Measurements from ENCODE around the gene DCAF11.

DCAF11 gene

DNA sequence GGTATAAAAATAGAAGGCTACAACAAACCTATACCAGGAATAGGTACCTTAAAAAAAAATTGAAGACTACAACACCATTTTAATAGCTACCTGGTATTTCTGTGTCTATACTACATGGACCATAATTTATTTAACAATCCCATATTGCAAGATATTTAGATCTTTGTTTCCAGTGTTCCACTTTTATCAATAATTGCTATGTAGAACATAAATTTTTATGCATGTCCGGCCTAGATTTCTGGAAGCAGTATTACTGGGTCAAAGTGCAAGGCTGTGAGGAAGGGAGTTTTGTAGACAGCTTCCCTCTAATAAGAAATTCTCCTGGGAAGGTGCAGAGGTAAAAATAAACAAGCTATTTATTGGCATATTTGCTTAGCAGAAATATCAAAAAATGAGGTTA lies 4.1 kb upstream of the DCAF11 start:
- in situ Hi-C loops (cut with HindIII; ENCODE audit: low sequenced_read_pairs) = no loop called here
- TF ChIP-seq, protein P1, sequence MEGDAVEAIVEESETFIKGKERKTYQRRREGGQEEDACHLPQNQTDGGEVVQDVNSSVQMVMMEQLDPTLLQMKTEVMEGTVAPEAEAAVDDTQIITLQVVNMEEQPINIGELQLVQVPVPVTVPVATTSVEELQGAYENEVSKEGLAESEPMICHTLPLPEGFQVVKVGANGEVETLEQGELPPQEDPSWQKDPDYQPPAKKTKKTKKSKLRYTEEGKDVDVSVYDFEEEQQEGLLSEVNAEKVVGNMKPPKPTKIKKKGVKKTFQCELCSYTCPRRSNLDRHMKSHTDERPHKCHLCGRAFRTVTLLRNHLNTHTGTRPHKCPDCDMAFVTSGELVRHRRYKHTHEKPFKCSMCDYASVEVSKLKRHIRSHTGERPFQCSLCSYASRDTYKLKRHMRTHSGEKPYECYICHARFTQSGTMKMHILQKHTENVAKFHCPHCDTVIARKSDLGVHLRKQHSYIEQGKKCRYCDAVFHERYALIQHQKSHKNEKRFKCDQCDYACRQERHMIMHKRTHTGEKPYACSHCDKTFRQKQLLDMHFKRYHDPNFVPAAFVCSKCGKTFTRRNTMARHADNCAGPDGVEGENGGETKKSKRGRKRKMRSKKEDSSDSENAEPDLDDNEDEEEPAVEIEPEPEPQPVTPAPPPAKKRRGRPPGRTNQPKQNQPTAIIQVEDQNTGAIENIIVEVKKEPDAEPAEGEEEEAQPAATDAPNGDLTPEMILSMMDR (IDR thresholded peaks at IDR 0.05; ENCODE audit: low read depth, low read length) = no peak
- H3K4me3 ChIP-seq (ENCODE audit: low read depth, low read length) = no peak overlapping the region
- no peak for DNase-seq (ENCODE audit: low read depth, low spot score)

DNA sequence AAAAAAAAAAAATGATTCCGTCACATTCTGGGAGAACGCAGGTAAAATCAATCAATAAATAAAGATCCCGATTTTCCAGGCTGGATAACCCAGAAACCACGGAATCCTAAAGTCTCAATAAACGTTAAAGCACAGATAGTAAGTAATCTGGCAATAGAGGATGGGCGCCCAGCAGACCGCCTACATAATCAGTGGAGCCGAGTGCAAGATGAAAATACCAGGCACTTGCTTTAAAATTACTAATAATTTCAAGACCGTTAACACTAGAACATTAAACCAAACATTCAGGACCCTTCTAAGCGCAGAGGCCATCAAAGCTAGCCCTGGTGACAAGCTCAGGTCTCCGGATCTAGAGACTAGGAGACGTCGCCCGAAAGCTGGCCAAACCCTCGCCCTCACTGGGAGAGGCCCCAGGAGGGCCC lies 1.2 kb upstream of the DCAF11 start:
- H3K4me3 ChIP-seq (ENCODE audit: low read depth, low read length) = peak overlapping the region; percentile 76
- no peak for DNase-seq (ENCODE audit: low read depth, low spot score)
- in situ Hi-C loops (cut with HindIII; ENCODE audit: low sequenced_read_pairs) = no loop called here
- TF ChIP-seq, protein P1 (IDR thresholded peaks at IDR 0.05; ENCODE audit: low read depth, low read length) = no peak

DNA sequence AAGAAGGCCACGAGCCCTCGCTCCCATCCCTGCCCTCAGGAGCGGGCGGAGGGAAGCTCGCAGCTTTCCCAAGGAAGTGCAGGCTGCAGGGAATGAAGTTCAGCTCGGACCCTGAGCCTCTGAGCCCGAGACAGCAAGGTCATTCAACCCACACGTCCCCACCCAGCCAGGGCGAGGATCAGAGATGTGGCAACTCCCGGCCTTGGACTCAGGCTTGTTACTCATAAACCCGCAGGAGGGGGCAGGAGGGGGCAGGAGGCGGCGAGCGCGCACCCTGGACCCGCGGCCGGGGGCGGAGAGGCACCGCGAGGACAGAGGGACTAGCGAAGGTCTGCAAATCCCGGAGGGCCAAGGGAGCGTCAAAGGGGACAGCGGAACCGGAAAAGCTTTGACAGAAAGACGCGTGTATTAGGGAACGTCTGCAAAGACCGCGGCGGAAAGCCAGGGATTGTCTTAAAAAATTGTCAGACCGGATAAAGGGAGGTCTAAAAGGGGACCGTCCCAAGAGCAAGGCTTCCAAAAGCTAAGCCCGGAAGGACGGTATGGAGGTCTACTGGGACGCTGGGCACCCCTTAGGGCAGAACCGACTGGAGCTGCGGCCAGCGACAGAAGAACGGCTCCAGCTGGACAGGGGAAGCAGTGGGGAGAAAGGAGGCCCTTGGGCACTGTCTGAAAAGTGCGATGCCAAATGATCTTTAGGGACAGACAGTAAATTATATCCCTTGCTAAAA lies 611 bp upstream of the DCAF11 start:
- in situ Hi-C loops (cut with HindIII; ENCODE audit: low sequenced_read_pairs) = no loop called here
- DNase-seq (ENCODE audit: low read depth, low spot score) = peak; percentile 90
- peak overlapping the region; percentile 76 for H3K4me3 ChIP-seq (ENCODE audit: low read depth, low read length)
- TF ChIP-seq, protein P1 (IDR thresholded peaks at IDR 0.05; ENCODE audit: low read depth, low read length) = no peak

DNA sequence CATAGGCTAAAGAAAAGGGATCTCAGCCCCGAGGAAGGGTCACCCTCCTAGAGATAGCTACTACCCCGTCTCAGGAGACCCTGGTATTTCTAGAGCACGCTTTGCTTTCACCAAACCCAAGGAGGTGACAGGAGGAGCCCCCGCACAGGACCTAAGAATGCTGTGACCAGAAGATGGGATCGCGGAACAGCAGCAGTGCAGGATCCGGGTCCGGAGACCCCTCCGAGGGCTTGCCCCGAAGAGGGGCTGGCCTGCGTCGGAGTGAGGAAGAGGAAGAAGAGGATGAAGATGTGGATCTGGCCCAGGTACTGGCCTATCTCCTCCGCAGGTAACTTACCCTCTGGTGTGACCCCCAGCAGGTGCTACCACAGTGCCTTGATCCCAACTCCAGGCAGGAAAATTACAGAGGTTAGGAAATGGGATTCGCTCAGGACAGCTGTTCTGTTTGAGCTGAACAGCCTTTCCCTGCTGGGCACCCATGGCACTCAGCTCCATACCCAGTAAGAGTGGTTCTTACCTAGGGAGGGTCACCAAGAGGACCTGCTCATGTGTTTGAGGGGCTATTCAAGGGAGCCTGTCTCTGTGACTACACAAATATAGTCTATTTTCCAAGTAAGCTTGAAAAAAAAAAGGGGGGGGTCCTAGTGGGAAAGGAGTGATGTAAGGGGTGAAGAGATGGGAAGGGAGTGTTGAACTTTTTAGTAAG lies 998 bp downstream of the DCAF11 start:
- DNase-seq (ENCODE audit: low read depth, low spot score) = no peak
- TF ChIP-seq, protein P1 (IDR thresholded peaks at IDR 0.05; ENCODE audit: low read depth, low read length) = no peak
- peak overlapping the region; percentile 76 for H3K4me3 ChIP-seq (ENCODE audit: low read depth, low read length)
- in situ Hi-C loops (cut with HindIII; ENCODE audit: low sequenced_read_pairs) = no loop called here

DNA sequence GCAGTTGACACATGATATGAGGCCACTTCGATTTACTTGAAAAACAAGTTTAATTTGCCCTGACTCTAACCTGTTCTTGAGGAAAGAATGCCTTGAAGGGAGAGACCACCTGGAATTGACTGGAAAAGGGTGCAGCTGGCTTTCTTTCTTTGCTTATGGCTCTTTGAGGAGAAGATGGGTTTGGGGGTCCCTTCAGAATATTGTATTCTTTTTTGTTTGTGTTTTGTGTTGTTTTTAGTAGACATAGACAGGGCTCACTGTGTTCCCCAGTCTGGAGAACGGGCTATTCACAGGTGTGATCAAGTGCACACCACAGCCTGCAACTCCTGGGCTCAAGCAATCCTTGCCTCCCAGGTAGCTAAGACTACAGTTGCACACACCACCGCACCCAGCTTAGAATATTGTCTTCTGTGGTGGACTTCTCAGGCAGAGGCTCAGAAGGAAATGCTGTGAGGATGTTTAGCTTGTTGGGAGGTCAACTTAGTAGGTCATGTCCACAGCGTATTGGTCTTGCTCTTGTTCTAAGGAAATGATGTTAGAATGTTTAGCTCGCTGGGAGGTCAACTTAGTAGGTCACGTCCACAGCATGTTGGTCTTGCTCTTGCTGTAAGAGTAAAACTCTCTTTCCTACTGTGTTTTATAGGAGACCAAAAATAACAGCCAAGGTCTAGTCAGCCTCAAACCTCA lies 1.7 kb downstream of the DCAF11 start:
- no peak overlapping the region for H3K4me3 ChIP-seq (ENCODE audit: low read depth, low read length)

DNA sequence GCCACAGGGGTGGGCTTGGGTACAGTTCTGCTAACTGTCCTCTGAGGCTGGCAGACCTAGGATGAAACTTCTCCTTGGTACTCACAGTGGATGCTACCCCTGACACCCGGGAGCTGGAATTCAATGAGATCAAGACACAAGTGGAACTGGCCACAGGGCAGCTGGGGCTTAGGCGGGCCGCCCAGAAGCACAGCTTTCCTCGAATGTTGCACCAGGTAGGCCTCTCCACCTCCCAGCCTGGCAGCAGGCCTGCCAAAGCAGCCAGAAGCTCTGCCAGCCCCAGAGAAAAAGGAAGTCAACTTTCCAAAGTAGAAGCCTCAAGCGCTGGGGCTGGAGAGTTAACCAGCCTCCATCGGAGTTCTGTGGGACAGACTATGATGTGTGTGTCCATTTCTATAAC lies 2.6 kb downstream of the DCAF11 start:
- in situ Hi-C loops (cut with HindIII; ENCODE audit: low sequenced_read_pairs) = no loop called here
- no peak overlapping the region for H3K4me3 ChIP-seq (ENCODE audit: low read depth, low read length)
- TF ChIP-seq, protein P1 (IDR thresholded peaks at IDR 0.05; ENCODE audit: low read depth, low read length) = no peak
- DNase-seq (ENCODE audit: low read depth, low spot score) = no peak

More for the DNA sequence above, 1.7 kb downstream of the DCAF11 start:
- TF ChIP-seq, protein P1 (IDR thresholded peaks at IDR 0.05; ENCODE audit: low read depth, low read length) = no peak
- in situ Hi-C loops (cut with HindIII; ENCODE audit: low sequenced_read_pairs) = no loop called here
- no peak for DNase-seq (ENCODE audit: low read depth, low spot score)

Measured in astrocyte of the spinal cord (primary cell).